Keratinocyte (primary cell): ENCODE measurements around the gene UBE2E3.

Source experiments
- EZH2 ChIP-seq: IDR thresholded peaks from one replicate; pipeline ENCODE4 v1.6.1; 2012; ENCODE audit warnings: inconsistent platforms, mild to moderate bottlenecking, low read length, moderate library complexity
- TF ChIP-seq, protein P1 (sequence below), 3 experiments: IDR thresholded peaks in 1 of 3; conservative IDR thresholded peaks in 1 of 3; optimal IDR thresholded peaks in 1 of 3; 2 replicates in 2 of 3; 3 replicates in 1 of 3; pipeline versions ENCODE3 to v1.5.1; 2011; ENCODE audit warnings: low read length in 3 of 3, mild to moderate bottlenecking in 3 of 3, moderate library complexity in 2 of 3, control low read depth in 1 of 3, inconsistent platforms in 1 of 3; ENCODE audit not compliant: insufficient read depth in 2 of 3; ENCODE audit errors: extremely low read depth in 1 of 3

GRCh38 chr2:180931841-180932240, 48.6 kb upstream of the UBE2E3 start:
- TF ChIP-seq, protein P1, sequence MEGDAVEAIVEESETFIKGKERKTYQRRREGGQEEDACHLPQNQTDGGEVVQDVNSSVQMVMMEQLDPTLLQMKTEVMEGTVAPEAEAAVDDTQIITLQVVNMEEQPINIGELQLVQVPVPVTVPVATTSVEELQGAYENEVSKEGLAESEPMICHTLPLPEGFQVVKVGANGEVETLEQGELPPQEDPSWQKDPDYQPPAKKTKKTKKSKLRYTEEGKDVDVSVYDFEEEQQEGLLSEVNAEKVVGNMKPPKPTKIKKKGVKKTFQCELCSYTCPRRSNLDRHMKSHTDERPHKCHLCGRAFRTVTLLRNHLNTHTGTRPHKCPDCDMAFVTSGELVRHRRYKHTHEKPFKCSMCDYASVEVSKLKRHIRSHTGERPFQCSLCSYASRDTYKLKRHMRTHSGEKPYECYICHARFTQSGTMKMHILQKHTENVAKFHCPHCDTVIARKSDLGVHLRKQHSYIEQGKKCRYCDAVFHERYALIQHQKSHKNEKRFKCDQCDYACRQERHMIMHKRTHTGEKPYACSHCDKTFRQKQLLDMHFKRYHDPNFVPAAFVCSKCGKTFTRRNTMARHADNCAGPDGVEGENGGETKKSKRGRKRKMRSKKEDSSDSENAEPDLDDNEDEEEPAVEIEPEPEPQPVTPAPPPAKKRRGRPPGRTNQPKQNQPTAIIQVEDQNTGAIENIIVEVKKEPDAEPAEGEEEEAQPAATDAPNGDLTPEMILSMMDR (optimal IDR thresholded peaks at IDR 0.05 in 1 of 3, IDR thresholded peaks at IDR 0.05 in 1 of 3, conservative IDR thresholded peaks at IDR 0.05 in 1 of 3; ENCODE audit: extremely low read depth in 1 of 3, insufficient read depth in 2 of 3, low read length in 3 of 3): no peak
- no peak for TF ChIP-seq EZH2
